ENCODE results near the gene IFITM5.
A peak's percentile ranks its signal among the peaks of the same experiment; 100 is the strongest.
"Not testable (repeated sequence)": the region's sequence is repeated elsewhere in the genome, so short reads cannot be mapped to it uniquely, and the experiment has no call there.

The IFITM5 gene

GRCh38 chr11:309979-310572 is 10.8 kb upstream of the IFITM5 start:
- H3K27ac ChIP-seq (ENCODE audit: low read depth, low read length): peak overlapping the region; percentile 53
- H3K27me3 ChIP-seq (ENCODE audit: insufficient read depth, low read length); H2AFZ ChIP-seq (ENCODE audit: low read length, unreplicated experiment); H3K36me3 ChIP-seq (ENCODE audit: insufficient read depth, low read length): not testable (repeated sequence)
- H3K4me3 ChIP-seq (ENCODE audit: low read depth, low read length): peak overlapping the region; percentile 88
- peaks cover 17% of the 10 kb centered on the region for H3K4me1 ChIP-seq (ENCODE audit: control insufficient read depth, insufficient read depth, low read length, unreplicated experiment)
- peaks cover 48% of the 10 kb centered on the region for H3K79me2 ChIP-seq (ENCODE audit: control insufficient read depth, insufficient read depth, low read length, unreplicated experiment)

- Histone ChIP-seq H3K27ac (ENCODE audit: low read depth, low read length) (peak overlapping the region; percentile 53), H3K79me2 (ENCODE audit: control insufficient read depth, insufficient read depth, low read length, unreplicated experiment) (peaks cover 37% of the 10 kb centered on the region), H3K4me3 (ENCODE audit: low read depth, low read length) (peak overlapping the region; percentile 88), H3K4me1 (ENCODE audit: control insufficient read depth, insufficient read depth, low read length, unreplicated experiment) (peaks cover 17% of the 10 kb centered on the region)
- H3K36me3 ChIP-seq (ENCODE audit: insufficient read depth, low read length); H2AFZ ChIP-seq (ENCODE audit: low read length, unreplicated experiment); H3K27me3 ChIP-seq (ENCODE audit: insufficient read depth, low read length): not testable (repeated sequence)
Measured at GRCh38 chr11:308740-309665, 9.7 kb upstream of the IFITM5 start.

DNA sequence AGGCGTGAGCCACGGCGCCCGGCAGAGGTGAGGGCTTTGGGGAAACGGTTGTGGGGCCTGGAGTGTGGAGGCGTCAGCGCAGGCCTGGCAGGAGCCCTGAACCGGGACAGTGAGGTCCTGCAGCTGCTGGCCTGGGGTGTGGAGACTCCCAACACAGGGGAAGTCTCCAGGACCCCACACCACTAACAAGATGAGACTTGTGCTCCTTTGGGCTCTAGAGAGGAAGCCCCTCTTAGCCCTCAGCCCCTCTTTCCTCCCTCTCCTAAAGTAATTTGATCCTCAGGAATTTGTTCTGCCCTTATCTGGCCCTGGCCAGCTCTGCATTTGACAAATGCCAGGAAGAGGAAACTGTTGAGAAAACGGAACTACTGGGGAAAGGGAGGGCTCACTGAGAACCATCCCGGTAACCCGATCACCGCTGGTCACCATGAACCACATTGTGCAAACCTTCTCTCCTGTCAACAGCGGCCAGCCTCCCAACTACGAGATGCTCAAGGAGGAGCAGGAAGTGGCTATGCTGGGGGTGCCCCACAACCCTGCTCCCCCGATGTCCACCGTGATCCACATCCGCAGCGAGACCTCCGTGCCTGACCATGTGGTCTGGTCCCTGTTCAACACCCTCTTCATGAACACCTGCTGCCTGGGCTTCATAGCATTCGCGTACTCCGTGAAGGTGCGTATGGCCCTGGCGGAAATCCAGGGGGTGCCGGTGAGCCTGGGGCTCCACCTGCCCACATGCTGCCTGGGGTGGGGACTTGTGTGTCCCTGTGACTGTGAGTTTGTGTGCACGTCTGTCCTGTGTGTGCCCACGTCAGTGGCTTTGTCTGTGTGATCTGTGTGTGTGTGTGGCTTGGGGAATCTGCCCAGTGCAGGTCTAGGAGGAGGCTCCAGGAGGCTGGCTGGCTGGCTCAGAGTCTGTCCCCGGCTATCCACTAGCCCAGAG is 8.7 kb upstream of the IFITM5 start, which contains the start of gene IFITM2:
Gene IFITM2 (plus strand): TSS at position 51 of the 943 bp plus-strand sequence. CDS start 377 bp downstream, at position 428.
- peak within 1 kb of the TSS; percentile 61 for H3K27ac ChIP-seq (ENCODE audit: low read depth, low read length)
- H3K4me3 ChIP-seq (ENCODE audit: low read depth, low read length): peak within 1 kb of the TSS; percentile 88
- not testable (repeated sequence) for H2AFZ ChIP-seq (ENCODE audit: low read length, unreplicated experiment); H3K27me3 ChIP-seq (ENCODE audit: insufficient read depth, low read length); H3K36me3 ChIP-seq (ENCODE audit: insufficient read depth, low read length)
- peaks cover 28% of the 10 kb centered on the region for H3K79me2 ChIP-seq (ENCODE audit: control insufficient read depth, insufficient read depth, low read length, unreplicated experiment)
- peaks cover 11% of the 10 kb centered on the region for H3K4me1 ChIP-seq (ENCODE audit: control insufficient read depth, insufficient read depth, low read length, unreplicated experiment)

DNA sequence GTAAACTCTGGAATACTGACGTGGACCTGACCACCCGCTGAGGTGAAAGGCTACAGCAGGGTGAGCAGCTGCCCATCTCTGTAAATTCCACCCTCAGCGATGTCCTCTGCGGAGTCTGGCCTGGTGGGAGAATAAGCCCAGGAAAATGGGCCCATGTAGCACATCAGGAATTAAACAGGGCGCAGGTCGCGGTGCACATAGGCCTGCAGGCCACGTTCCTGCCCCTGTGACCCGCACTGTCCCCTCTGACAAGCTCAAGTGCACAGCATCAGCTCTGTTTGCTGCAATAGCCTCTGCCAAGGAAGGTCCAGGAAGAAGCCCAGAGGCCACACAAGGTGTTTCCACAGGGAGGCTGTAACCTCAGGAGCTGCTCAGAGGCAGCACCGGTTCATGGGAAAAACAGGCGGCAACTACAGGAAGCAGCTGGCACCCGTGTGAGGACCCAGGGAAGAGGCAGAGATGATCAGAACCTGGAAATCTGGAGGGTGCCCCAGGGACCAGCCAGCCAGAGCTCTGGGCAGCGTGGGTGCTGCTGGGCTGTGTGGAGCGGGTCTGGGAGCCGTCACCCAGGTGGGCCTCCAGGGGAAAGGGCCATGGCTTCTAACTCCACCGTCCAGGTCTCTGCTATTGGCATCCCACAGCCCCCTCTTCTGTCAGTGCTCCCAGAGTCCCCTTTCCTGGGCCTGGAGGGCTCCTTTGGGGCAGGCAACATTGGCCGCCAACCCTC is 7.5 kb upstream of the IFITM5 start:
- H3K27ac ChIP-seq (ENCODE audit: low read depth, low read length): no peak overlapping the region
- H3K4me3 ChIP-seq (ENCODE audit: low read depth, low read length): no peak overlapping the region
- H3K27me3 ChIP-seq (ENCODE audit: insufficient read depth, low read length): no peaks in the 10 kb centered on the region
- peaks cover 2% of the 10 kb centered on the region for H3K4me1 ChIP-seq (ENCODE audit: control insufficient read depth, insufficient read depth, low read length, unreplicated experiment)
- H2AFZ ChIP-seq (ENCODE audit: low read length, unreplicated experiment): no peak overlapping the region
- no peaks in the 10 kb centered on the region for H3K36me3 ChIP-seq (ENCODE audit: insufficient read depth, low read length)
- peaks cover 17% of the 10 kb centered on the region for H3K79me2 ChIP-seq (ENCODE audit: control insufficient read depth, insufficient read depth, low read length, unreplicated experiment)

GRCh38 chr11:305844-306211 is 6.5 kb upstream of the IFITM5 start:
- Histone ChIP-seq H3K27ac (ENCODE audit: low read depth, low read length) (no peak overlapping the region), H2AFZ (ENCODE audit: low read length, unreplicated experiment) (no peak overlapping the region), H3K27me3 (ENCODE audit: insufficient read depth, low read length) (no peaks in the 10 kb centered on the region), H3K4me1 (ENCODE audit: control insufficient read depth, insufficient read depth, low read length, unreplicated experiment) (no peaks in the 10 kb centered on the region), H3K4me3 (ENCODE audit: low read depth, low read length) (no peak overlapping the region), H3K79me2 (ENCODE audit: control insufficient read depth, insufficient read depth, low read length, unreplicated experiment) (peaks cover 15% of the 10 kb centered on the region), H3K36me3 (ENCODE audit: insufficient read depth, low read length) (no peaks in the 10 kb centered on the region)

DNA sequence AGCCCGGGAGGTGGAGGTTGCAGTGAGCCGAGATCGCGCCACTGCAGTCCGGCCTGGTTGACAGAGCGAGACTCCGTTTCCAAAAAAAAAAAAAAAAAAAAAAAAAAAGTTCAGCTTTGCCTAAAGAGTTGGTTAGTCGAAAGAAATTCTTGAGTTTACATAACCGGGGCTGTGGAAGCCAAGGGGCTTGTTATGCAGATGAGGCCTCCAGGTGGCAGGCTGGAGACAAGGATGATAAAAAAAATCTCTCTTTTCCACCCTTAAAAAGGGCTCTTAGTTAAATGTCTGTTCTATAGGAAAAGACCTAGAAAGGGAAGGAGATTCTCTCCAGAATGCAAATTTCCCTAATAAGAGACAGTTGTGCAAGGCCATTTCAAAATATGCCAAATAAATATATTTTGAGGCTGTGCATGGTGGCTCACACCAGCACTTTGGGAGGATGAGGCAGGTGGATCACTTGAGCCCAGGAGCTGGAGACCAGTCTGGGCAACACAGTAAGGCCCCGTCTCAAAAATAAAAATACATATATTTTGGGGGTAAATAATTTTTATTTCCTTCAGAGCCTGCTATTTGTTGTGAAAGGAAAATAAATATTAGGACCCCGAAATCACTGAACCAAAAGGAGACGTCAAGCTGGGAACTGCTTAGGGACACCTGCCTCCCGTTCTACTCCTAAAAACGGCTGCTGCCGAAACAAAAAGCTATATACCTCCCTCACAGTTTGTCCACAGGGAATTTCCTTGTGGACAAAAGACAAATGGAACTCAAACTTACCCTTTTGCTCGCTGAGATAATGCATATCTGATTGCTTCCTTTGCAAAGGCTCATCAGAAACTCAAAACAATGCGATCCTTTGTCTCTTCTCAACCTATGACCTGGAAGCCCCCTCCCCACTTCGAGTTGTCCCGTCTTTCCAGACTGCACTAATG is 5.9 kb upstream of the IFITM5 start:
- Histone ChIP-seq H3K4me3 (ENCODE audit: low read depth, low read length) (no peak overlapping the region), H2AFZ (ENCODE audit: low read length, unreplicated experiment) (no peak overlapping the region), H3K79me2 (ENCODE audit: control insufficient read depth, insufficient read depth, low read length, unreplicated experiment) (peaks cover 15% of the 10 kb centered on the region), H3K27ac (ENCODE audit: low read depth, low read length) (no peak overlapping the region), H3K36me3 (ENCODE audit: insufficient read depth, low read length) (no peaks in the 10 kb centered on the region), H3K27me3 (ENCODE audit: insufficient read depth, low read length) (peaks cover 1% of the 10 kb centered on the region; the same call in 1 of the 2 replicates), H3K4me1 (ENCODE audit: control insufficient read depth, insufficient read depth, low read length, unreplicated experiment) (no peaks in the 10 kb centered on the region)

- H3K4me3 ChIP-seq (ENCODE audit: low read depth, low read length): no peak overlapping the region
- H3K4me1 ChIP-seq (ENCODE audit: control insufficient read depth, insufficient read depth, low read length, unreplicated experiment): no peaks in the 10 kb centered on the region
- H2AFZ ChIP-seq (ENCODE audit: low read length, unreplicated experiment): no peak overlapping the region
- no peak overlapping the region for H3K27ac ChIP-seq (ENCODE audit: low read depth, low read length)
- peaks cover 3% of the 10 kb centered on the region; the same call in 1 of the 2 replicates for H3K27me3 ChIP-seq (ENCODE audit: insufficient read depth, low read length)
- peaks cover 5% of the 10 kb centered on the region for H3K79me2 ChIP-seq (ENCODE audit: control insufficient read depth, insufficient read depth, low read length, unreplicated experiment)
- H3K36me3 ChIP-seq (ENCODE audit: insufficient read depth, low read length): no peaks in the 10 kb centered on the region
Measured at GRCh38 chr11:304061-304506, 4.8 kb upstream of the IFITM5 start.

DNA sequence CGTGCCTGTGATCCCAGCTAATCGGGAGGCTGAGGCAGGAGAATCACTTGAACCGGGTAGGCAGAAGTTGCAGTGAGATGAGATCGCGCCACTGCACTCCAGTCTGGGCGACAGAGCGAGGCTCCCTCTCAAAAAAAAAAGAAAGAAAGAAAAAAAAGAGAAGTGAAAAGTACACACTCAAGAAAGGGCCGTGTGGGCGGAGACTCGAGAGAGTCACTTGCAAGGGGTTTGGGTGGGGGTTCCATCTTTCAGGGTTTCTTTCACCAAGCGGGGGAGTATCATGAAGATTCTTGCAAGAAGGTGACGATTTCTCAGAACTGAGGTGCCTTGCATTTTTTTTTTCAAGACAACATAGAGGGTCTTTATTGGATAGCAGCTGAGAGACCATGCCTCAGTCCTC is 4.0 kb upstream of the IFITM5 start:
- H2AFZ ChIP-seq (ENCODE audit: low read length, unreplicated experiment): no peak overlapping the region
- H3K4me1 ChIP-seq (ENCODE audit: control insufficient read depth, insufficient read depth, low read length, unreplicated experiment): no peaks in the 10 kb centered on the region
- peaks cover 3% of the 10 kb centered on the region; the same call in 1 of the 2 replicates for H3K27me3 ChIP-seq (ENCODE audit: insufficient read depth, low read length)
- no peaks in the 10 kb centered on the region for H3K36me3 ChIP-seq (ENCODE audit: insufficient read depth, low read length)
- H3K27ac ChIP-seq (ENCODE audit: low read depth, low read length): no peak overlapping the region
- H3K4me3 ChIP-seq (ENCODE audit: low read depth, low read length): no peak overlapping the region
- H3K79me2 ChIP-seq (ENCODE audit: control insufficient read depth, insufficient read depth, low read length, unreplicated experiment): no peaks in the 10 kb centered on the region

GRCh38 chr11:299951-300735 is 817 bp upstream of the IFITM5 start:
- H3K4me3 ChIP-seq (ENCODE audit: low read depth, low read length): no peak overlapping the region
- no peaks in the 10 kb centered on the region for H3K4me1 ChIP-seq (ENCODE audit: control insufficient read depth, insufficient read depth, low read length, unreplicated experiment)
- H2AFZ ChIP-seq (ENCODE audit: low read length, unreplicated experiment): no peak overlapping the region
- no peaks in the 10 kb centered on the region for H3K36me3 ChIP-seq (ENCODE audit: insufficient read depth, low read length)
- H3K79me2 ChIP-seq (ENCODE audit: control insufficient read depth, insufficient read depth, low read length, unreplicated experiment): no peaks in the 10 kb centered on the region
- no peak overlapping the region for H3K27ac ChIP-seq (ENCODE audit: low read depth, low read length)
- peaks cover 3% of the 10 kb centered on the region; the same call in 1 of the 2 replicates for H3K27me3 ChIP-seq (ENCODE audit: insufficient read depth, low read length)

All from ACC112 (cell line).